Measurements from ENCODE around the gene AK5. TPM values are rescaled to one million over a fixed set of nuclear protein-coding genes. Genes with fewer than 3 reads are reported as not detected.

AK5 gene, protein sequence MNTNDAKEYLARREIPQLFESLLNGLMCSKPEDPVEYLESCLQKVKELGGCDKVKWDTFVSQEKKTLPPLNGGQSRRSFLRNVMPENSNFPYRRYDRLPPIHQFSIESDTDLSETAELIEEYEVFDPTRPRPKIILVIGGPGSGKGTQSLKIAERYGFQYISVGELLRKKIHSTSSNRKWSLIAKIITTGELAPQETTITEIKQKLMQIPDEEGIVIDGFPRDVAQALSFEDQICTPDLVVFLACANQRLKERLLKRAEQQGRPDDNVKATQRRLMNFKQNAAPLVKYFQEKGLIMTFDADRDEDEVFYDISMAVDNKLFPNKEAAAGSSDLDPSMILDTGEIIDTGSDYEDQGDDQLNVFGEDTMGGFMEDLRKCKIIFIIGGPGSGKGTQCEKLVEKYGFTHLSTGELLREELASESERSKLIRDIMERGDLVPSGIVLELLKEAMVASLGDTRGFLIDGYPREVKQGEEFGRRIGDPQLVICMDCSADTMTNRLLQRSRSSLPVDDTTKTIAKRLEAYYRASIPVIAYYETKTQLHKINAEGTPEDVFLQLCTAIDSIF
- polyA plus RNA-seq = 0.22 to 0.30 TPM (median 0.27 TPM) in 3 replicates
- 0.72 TPM for polyA plus RNA-seq (2011; ENCODE audit: low read depth)
- 0.17 and 0.38 TPM in 2 replicates for polyA plus RNA-seq (2011; cell fraction: cytosol; rRNA removed)
- polyA plus RNA-seq (2011; cell fraction: nucleus; rRNA removed) = not detected in 2 replicates
- polyA plus RNA-seq (2012; ENCODE audit: low replicate concordance) = 0.21 and 0.26 TPM in 2 replicates
- 0.96 TPM in 1 of 3 replicates, not detected in the others for polyA minus RNA-seq
- not detected for polyA minus RNA-seq (2011; cell fraction: cytosol; rRNA and poly(A)+ RNA removed)
- polyA minus RNA-seq (2011; cell fraction: nucleus; rRNA and poly(A)+ RNA removed) = not detected in 2 replicates

DNA sequence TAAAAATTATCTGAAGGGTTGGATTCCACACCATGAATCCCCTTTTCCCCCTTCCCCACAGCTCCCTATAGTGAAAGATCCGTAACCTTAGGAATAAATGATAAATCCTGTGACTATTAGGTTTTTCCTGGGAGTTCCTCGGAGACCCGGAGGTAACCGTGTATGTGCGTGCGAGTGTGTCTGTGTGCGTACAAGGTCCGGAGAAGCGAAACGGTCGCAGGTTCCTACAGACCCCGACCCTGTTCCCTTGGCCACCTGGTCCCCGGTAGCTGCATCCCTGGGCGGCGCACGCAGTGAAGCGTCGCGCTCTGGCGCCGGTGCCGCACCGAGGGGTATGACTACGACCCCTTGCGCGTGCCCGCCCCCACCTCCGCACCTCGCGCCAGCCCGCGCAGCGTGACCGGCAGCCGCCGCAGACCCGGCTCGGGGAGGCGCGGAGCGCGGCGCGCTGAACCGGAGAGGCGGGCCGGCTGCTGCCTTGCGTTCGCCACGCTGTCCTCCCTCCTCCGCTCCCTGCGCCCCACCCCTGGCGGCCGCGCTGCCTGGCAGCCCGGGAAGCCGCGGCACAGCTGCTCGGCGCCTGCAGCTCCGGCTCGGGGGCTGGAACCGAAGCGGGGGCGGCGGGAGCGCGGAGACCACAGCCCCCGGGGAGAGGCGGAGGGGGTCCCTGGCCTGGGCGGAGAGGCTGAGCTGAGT, at the start of gene AK5:
TSS of gene AK5 (plus strand) at position 529 of the 696 bp plus-strand sequence. CDS start 295 bp downstream, outside the sequence.
- Histone ChIP-seq H3K4me1 (ENCODE audit: control insufficient read depth, extremely low read depth, insufficient read depth, low read length) (peaks cover 9% of the 10 kb centered on the region), H3K36me3 (ENCODE audit: control insufficient read depth in 2 of 2, extremely low read depth in 1 of 2, insufficient read depth in 2 of 2, low read length in 2 of 2) (no peaks in the 10 kb centered on the region), H3K4me3 (ENCODE audit: control insufficient read depth in 2 of 3, extremely low read depth in 1 of 3, insufficient read depth in 2 of 3, low read depth in 1 of 3, low read length in 3 of 3) (peak within 1 kb of the TSS; percentile 43 to 61 (median 53)), H3K79me2 (ENCODE audit: control insufficient read depth, insufficient read depth, low read length) (no peaks in the 10 kb centered on the region), H4K20me1 (ENCODE audit: control insufficient read depth, extremely low read depth, insufficient read depth, low read length) (no peaks in the 10 kb centered on the region), H3K27ac (ENCODE audit: control insufficient read depth, insufficient read depth, low read length) (no peak within 1 kb of the TSS), H3K9me1 (ENCODE audit: control insufficient read depth, extremely low read depth, insufficient read depth, low read length) (no peaks in the 10 kb centered on the region), H3K27me3 (ENCODE audit: control insufficient read depth, extremely low read depth, insufficient read depth, low read length) (peaks cover 36% of the 10 kb centered on the region), H3K9ac (ENCODE audit: control insufficient read depth, extremely low read depth, insufficient read depth, low read length) (peak within 1 kb of the TSS; percentile 8), H3K9me3 (ENCODE audit: control insufficient read depth, low read depth, low read length) (no peaks in the 10 kb centered on the region), H2AFZ (ENCODE audit: control insufficient read depth, low read length) (peak within 1 kb of the TSS; percentile 73), H3K4me2 (ENCODE audit: control insufficient read depth, extremely low read depth, insufficient read depth, low read depth, low read length) (peak within 1 kb of the TSS; percentile 84)
- dilution Hi-C loops (cut with MboI; ENCODE audit: extremely low pct_ligation_motif_present, low sequenced_read_pairs) = no loop called here
- TF ChIP-seq, protein P1, sequence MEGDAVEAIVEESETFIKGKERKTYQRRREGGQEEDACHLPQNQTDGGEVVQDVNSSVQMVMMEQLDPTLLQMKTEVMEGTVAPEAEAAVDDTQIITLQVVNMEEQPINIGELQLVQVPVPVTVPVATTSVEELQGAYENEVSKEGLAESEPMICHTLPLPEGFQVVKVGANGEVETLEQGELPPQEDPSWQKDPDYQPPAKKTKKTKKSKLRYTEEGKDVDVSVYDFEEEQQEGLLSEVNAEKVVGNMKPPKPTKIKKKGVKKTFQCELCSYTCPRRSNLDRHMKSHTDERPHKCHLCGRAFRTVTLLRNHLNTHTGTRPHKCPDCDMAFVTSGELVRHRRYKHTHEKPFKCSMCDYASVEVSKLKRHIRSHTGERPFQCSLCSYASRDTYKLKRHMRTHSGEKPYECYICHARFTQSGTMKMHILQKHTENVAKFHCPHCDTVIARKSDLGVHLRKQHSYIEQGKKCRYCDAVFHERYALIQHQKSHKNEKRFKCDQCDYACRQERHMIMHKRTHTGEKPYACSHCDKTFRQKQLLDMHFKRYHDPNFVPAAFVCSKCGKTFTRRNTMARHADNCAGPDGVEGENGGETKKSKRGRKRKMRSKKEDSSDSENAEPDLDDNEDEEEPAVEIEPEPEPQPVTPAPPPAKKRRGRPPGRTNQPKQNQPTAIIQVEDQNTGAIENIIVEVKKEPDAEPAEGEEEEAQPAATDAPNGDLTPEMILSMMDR (optimal IDR thresholded peaks at IDR 0.05 in 1 of 3, IDR thresholded peaks at IDR 0.05 in 1 of 3, conservative IDR thresholded peaks at IDR 0.05 in 1 of 3; ENCODE audit: extremely low read depth in 1 of 3, insufficient read depth in 2 of 3, low read length in 3 of 3) = no peak
- TF ChIP-seq EZH2 (IDR thresholded peaks at IDR 0.05; ENCODE audit: low read length) = peak; percentile 74
- DNase-seq (ENCODE audit: low read depth, low spot score) (no peak), FAIRE-seq (no peak)

DNA sequence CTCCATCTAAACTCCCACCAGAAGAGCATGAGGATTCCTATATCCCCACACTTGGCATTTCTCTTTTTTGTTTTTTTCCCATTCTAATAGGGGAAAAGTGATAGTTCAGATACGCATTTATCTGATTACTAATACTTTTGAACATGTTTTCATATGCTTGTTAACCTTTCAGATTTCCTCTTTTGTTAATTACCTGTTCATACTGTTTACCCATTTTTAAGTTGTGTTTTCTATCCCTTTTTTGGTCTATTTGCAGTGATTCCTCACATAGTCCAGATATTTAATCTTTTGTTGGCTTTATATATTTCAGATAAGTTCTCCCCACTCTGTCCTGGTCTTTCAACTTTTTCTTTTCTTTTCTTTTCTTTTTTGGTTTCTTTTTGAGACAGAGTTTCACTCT, 49.0 kb upstream of the AK5 start:
- FAIRE-seq = no peak
- dilution Hi-C loops (cut with MboI; ENCODE audit: extremely low pct_ligation_motif_present, low sequenced_read_pairs) = no loop called here

More for the DNA sequence above, 49.0 kb upstream of the AK5 start:
- Histone ChIP-seq H3K36me3 (ENCODE audit: control insufficient read depth in 2 of 2, extremely low read depth in 1 of 2, insufficient read depth in 2 of 2, low read length in 2 of 2) (no peaks in the 10 kb centered on the region), H3K9me3 (ENCODE audit: control insufficient read depth, low read depth, low read length) (no peaks in the 10 kb centered on the region), H3K79me2 (ENCODE audit: control insufficient read depth, insufficient read depth, low read length) (no peaks in the 10 kb centered on the region), H4K20me1 (ENCODE audit: control insufficient read depth, extremely low read depth, insufficient read depth, low read length) (no peaks in the 10 kb centered on the region), H2AFZ (ENCODE audit: control insufficient read depth, low read length) (no peak overlapping the region), H3K9me1 (ENCODE audit: control insufficient read depth, extremely low read depth, insufficient read depth, low read length) (no peaks in the 10 kb centered on the region), H3K4me2 (ENCODE audit: control insufficient read depth, extremely low read depth, insufficient read depth, low read depth, low read length) (no peak overlapping the region), H3K9ac (ENCODE audit: control insufficient read depth, extremely low read depth, insufficient read depth, low read length) (no peak overlapping the region), H3K27ac (ENCODE audit: control insufficient read depth, insufficient read depth, low read length) (no peak overlapping the region), H3K4me3 (ENCODE audit: control insufficient read depth in 2 of 3, extremely low read depth in 1 of 3, insufficient read depth in 2 of 3, low read depth in 1 of 3, low read length in 3 of 3) (no peak overlapping the region), H3K27me3 (ENCODE audit: control insufficient read depth, extremely low read depth, insufficient read depth, low read length) (no peaks in the 10 kb centered on the region), H3K4me1 (ENCODE audit: control insufficient read depth, extremely low read depth, insufficient read depth, low read length) (no peaks in the 10 kb centered on the region)
- DNase-seq (ENCODE audit: low read depth, low spot score) = no peak
- no peak for TF ChIP-seq EZH2 (IDR thresholded peaks at IDR 0.05; ENCODE audit: low read length)
- TF ChIP-seq, protein P1 (optimal IDR thresholded peaks at IDR 0.05 in 1 of 3, IDR thresholded peaks at IDR 0.05 in 1 of 3, conservative IDR thresholded peaks at IDR 0.05 in 1 of 3; ENCODE audit: extremely low read depth in 1 of 3, insufficient read depth in 2 of 3, low read length in 3 of 3) = no peak
